Upper lobe of left lung (tissue), 4 donors: Measurements from ENCODE around the gene ITPKB.

Source experiments
- CTCF ChIP-seq, 6 experiments: fragments of 450-650 bp in 4 of 6; fragments of 200-600 bp in 2 of 6; sonication (generic) in 2 of 6; IDR thresholded peaks; one replicate each; pipeline ENCODE4 v1.5.1; 2016 to 2019; ENCODE audit warnings: antibody characterized with exemption in 6 of 6
- POLR2A ChIP-seq, 4 donors: fragments of 450-650 bp; IDR thresholded peaks; one replicate each; pipeline ENCODE4 v1.5.1; 2016 to 2017; ENCODE audit warnings: antibody characterized with exemption in 4 of 4, mild to moderate bottlenecking in 2 of 4

DNA sequence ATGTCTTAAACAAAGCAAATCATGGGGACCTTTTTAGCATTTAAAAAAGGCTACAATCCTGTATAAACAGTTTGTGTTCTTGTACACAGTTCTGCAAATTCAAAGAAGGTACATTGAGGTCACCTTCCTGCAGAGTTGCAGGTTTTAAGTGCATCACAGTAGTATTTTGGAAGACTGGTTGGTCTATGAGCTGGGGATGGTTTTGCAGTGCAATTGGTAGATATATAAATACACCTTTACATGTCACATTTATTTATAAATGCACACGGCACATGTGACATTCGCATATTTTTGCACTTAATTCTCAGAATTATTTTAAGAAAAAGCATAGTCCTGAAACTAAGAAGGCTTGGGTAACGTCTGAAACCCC is 599 bp upstream of the ITPKB start:
- no peak for TF ChIP-seq POLR2A (IDR thresholded peaks at IDR 0.05)
- no peak for TF ChIP-seq CTCF (IDR thresholded peaks at IDR 0.05)
